Activated naive CD8-positive, alpha-beta T cell treated with anti-CD3 and anti-CD28 coated beads for 36 hours (primary cell): Measurements from ENCODE around the gene SLC44A4. TPM values are rescaled to one million over a fixed set of nuclear protein-coding genes. Genes with fewer than 3 reads are reported as not detected.
"Not testable (repeated sequence)": the region's sequence is repeated elsewhere in the genome, so short reads cannot be mapped to it uniquely, and the experiment has no call there.

Source experiments
- DNase-seq: peaks from one replicate; pipeline ENCODE4 v3.0.0; 2021
- H3K27ac Mint-ChIP-seq: one replicate; pipeline ENCODE4 v1.8.0; 2022; ENCODE audit warnings: mild to moderate bottlenecking, moderate library complexity, mixed read lengths
- H3K27me3 Mint-ChIP-seq: one replicate; pipeline ENCODE4 v1.8.0; 2022; ENCODE audit warnings: mild to moderate bottlenecking, mixed read lengths
- H3K36me3 Mint-ChIP-seq: one replicate; pipeline ENCODE4 v1.8.0; 2021; ENCODE audit warnings: mild to moderate bottlenecking, mixed read lengths
- H3K4me1 Mint-ChIP-seq: one replicate; pipeline ENCODE4 v1.8.0; 2021; ENCODE audit warnings: mixed read lengths
- H3K4me3 Mint-ChIP-seq: one replicate; pipeline ENCODE4 v1.8.0; 2022; ENCODE audit warnings: mild to moderate bottlenecking, moderate library complexity, mixed read lengths
- H3K9me3 Mint-ChIP-seq: one replicate; pipeline ENCODE4 v1.8.0; 2022; ENCODE audit warnings: mixed read lengths
- total RNA-seq, 2 experiments: library from RNA; stranded (reverse); gene quantifications; one replicate each; pipeline ENCODE4 v1.2.3, GENCODE V29; 2021

The SLC44A4 gene
- total RNA-seq, 2 experiments from 2014 or later, result 0.30 TPM; not detected in 1

GRCh38 chr6:31861919-31862343, 16.9 kb downstream of the SLC44A4 start:
- H3K36me3 Mint-ChIP-seq, result peaks cover 7% of the 10 kb centered on the region
- no peaks in the 10 kb centered on the region for H3K27me3 Mint-ChIP-seq
- no peak for DNase-seq

GRCh38 chr6:31861150-31861549, 17.6 kb downstream of the SLC44A4 start:
- Mint-ChIP-seq H3K27ac (no peak overlapping the region), H3K36me3 (peaks cover 7% of the 10 kb centered on the region), H3K9me3 (no peaks in the 10 kb centered on the region), H3K27me3 (no peaks in the 10 kb centered on the region), H3K4me3 (peak overlapping the region; percentile 7), H3K4me1 (peaks cover 22% of the 10 kb centered on the region)
- no peak for DNase-seq

More at GRCh38 chr6:31861919-31862343, 16.9 kb downstream of the SLC44A4 start:
- H3K4me1 Mint-ChIP-seq, result peaks cover 22% of the 10 kb centered on the region
- H3K9me3 Mint-ChIP-seq, result no peaks in the 10 kb centered on the region
- peak overlapping the region; percentile 93 for H3K27ac Mint-ChIP-seq
- peak overlapping the region; percentile 92 for H3K4me3 Mint-ChIP-seq

- no peak for DNase-seq
- H3K27ac Mint-ChIP-seq, result no peak overlapping the region
- no peak overlapping the region for H3K4me3 Mint-ChIP-seq
- peaks cover 7% of the 10 kb centered on the region for H3K36me3 Mint-ChIP-seq
- peaks cover 22% of the 10 kb centered on the region for H3K4me1 Mint-ChIP-seq
- no peaks in the 10 kb centered on the region for H3K9me3 Mint-ChIP-seq
- H3K27me3 Mint-ChIP-seq, result no peaks in the 10 kb centered on the region
Measured at GRCh38 chr6:31860349-31860748, 18.4 kb downstream of the SLC44A4 start.

GRCh38 chr6:31859923-31860322, 18.9 kb downstream of the SLC44A4 start:
- no peaks in the 10 kb centered on the region for H3K27me3 Mint-ChIP-seq
- H3K4me3 Mint-ChIP-seq, result no peak overlapping the region
- peaks cover 20% of the 10 kb centered on the region for H3K4me1 Mint-ChIP-seq
- no peaks in the 10 kb centered on the region for H3K9me3 Mint-ChIP-seq
- H3K36me3 Mint-ChIP-seq, result peaks cover 7% of the 10 kb centered on the region
- no peak overlapping the region for H3K27ac Mint-ChIP-seq
- DNase-seq, result no peak

- no peak overlapping the region for H3K27ac Mint-ChIP-seq
- H3K27me3 Mint-ChIP-seq, result no peaks in the 10 kb centered on the region
- H3K9me3 Mint-ChIP-seq, result no peaks in the 10 kb centered on the region
- DNase-seq, result no peak
- H3K4me3 Mint-ChIP-seq, result no peak overlapping the region
- H3K4me1 Mint-ChIP-seq, result peaks cover 15% of the 10 kb centered on the region
- H3K36me3 Mint-ChIP-seq, result peaks cover 7% of the 10 kb centered on the region
Measured at GRCh38 chr6:31858707-31859106, 20.1 kb downstream of the SLC44A4 start.

GRCh38 chr6:31857774-31858173, 21.0 kb downstream of the SLC44A4 start:
- H3K36me3 Mint-ChIP-seq, H3K9me3 Mint-ChIP-seq, H3K4me3 Mint-ChIP-seq, H3K27ac Mint-ChIP-seq, DNase-seq, H3K4me1 Mint-ChIP-seq, H3K27me3 Mint-ChIP-seq: not testable (repeated sequence)

GRCh38 chr6:31851980-31852718, 26.6 kb downstream of the SLC44A4 start:
- not testable (repeated sequence) for H3K4me1 Mint-ChIP-seq, H3K27me3 Mint-ChIP-seq, H3K27ac Mint-ChIP-seq, H3K9me3 Mint-ChIP-seq, DNase-seq, H3K36me3 Mint-ChIP-seq, H3K4me3 Mint-ChIP-seq

GRCh38 chr6:31851485-31851832, 27.3 kb downstream of the SLC44A4 start:
- DNase-seq, result no peak
- Mint-ChIP-seq H3K36me3 (peaks cover 7% of the 10 kb centered on the region), H3K4me1 (no peaks in the 10 kb centered on the region), H3K27me3 (no peaks in the 10 kb centered on the region), H3K9me3 (no peaks in the 10 kb centered on the region), H3K27ac (no peak overlapping the region), H3K4me3 (no peak overlapping the region)

GRCh38 chr6:31850765-31851484, 27.9 kb downstream of the SLC44A4 start:
- H3K27ac Mint-ChIP-seq, result no peak overlapping the region
- no peaks in the 10 kb centered on the region for H3K4me1 Mint-ChIP-seq
- H3K4me3 Mint-ChIP-seq, result no peak overlapping the region
- no peak for DNase-seq
- no peaks in the 10 kb centered on the region for H3K27me3 Mint-ChIP-seq
- H3K36me3 Mint-ChIP-seq, result peaks cover 7% of the 10 kb centered on the region
- no peaks in the 10 kb centered on the region for H3K9me3 Mint-ChIP-seq

GRCh38 chr6:31847276-31847978, 31.4 kb downstream of the SLC44A4 start:
- H3K4me3 Mint-ChIP-seq, result no peak overlapping the region
- peaks cover 11% of the 10 kb centered on the region for H3K36me3 Mint-ChIP-seq
- no peak overlapping the region for H3K27ac Mint-ChIP-seq
- no peaks in the 10 kb centered on the region for H3K4me1 Mint-ChIP-seq
- no peaks in the 10 kb centered on the region for H3K9me3 Mint-ChIP-seq
- no peak for DNase-seq
- no peaks in the 10 kb centered on the region for H3K27me3 Mint-ChIP-seq

GRCh38 chr6:31844507-31844906, 34.3 kb downstream of the SLC44A4 start:
- no peaks in the 10 kb centered on the region for H3K27me3 Mint-ChIP-seq
- no peak overlapping the region for H3K4me3 Mint-ChIP-seq
- peaks cover 31% of the 10 kb centered on the region for H3K36me3 Mint-ChIP-seq
- H3K4me1 Mint-ChIP-seq, result peaks cover 4% of the 10 kb centered on the region
- no peak for DNase-seq
- no peak overlapping the region for H3K27ac Mint-ChIP-seq
- no peaks in the 10 kb centered on the region for H3K9me3 Mint-ChIP-seq

- no peak for DNase-seq
- peak overlapping the region; percentile 34 for H3K4me3 Mint-ChIP-seq
- no peaks in the 10 kb centered on the region for H3K27me3 Mint-ChIP-seq
- H3K36me3 Mint-ChIP-seq, result peaks cover 56% of the 10 kb centered on the region
- no peak overlapping the region for H3K27ac Mint-ChIP-seq
- peaks cover 20% of the 10 kb centered on the region for H3K4me1 Mint-ChIP-seq
- no peaks in the 10 kb centered on the region for H3K9me3 Mint-ChIP-seq
Measured at GRCh38 chr6:31842053-31842452, 36.7 kb downstream of the SLC44A4 start.

- Mint-ChIP-seq H3K36me3 (peaks cover 75% of the 10 kb centered on the region), H3K27ac (peak overlapping the region; percentile 95), H3K27me3 (peaks cover 13% of the 10 kb centered on the region), H3K4me1 (peaks cover 24% of the 10 kb centered on the region), H3K4me3 (peak overlapping the region; percentile 32)
- H3K9me3 Mint-ChIP-seq, DNase-seq: not testable (repeated sequence)
Measured at GRCh38 chr6:31839779-31840126, 39.0 kb downstream of the SLC44A4 start.

- H3K27ac Mint-ChIP-seq, result peak overlapping the region; percentile 95
- peaks cover 27% of the 10 kb centered on the region for H3K4me1 Mint-ChIP-seq
Measured at GRCh38 chr6:31838968-31839367, 39.8 kb downstream of the SLC44A4 start.

GRCh38 chr6:31838114-31838553, 40.7 kb downstream of the SLC44A4 start:
- H3K9me3 Mint-ChIP-seq, DNase-seq: not testable (repeated sequence)
- peak overlapping the region; percentile 95 for H3K27ac Mint-ChIP-seq
- peak overlapping the region; percentile 98 for H3K4me3 Mint-ChIP-seq
- H3K4me1 Mint-ChIP-seq, result peaks cover 29% of the 10 kb centered on the region
- peaks cover 13% of the 10 kb centered on the region for H3K27me3 Mint-ChIP-seq
- H3K36me3 Mint-ChIP-seq, result peaks cover 74% of the 10 kb centered on the region

More at GRCh38 chr6:31838968-31839367, 39.8 kb downstream of the SLC44A4 start:
- Mint-ChIP-seq H3K36me3 (peaks cover 76% of the 10 kb centered on the region), H3K4me3 (peak overlapping the region; percentile 98), H3K27me3 (peaks cover 13% of the 10 kb centered on the region), H3K9me3 (no peaks in the 10 kb centered on the region)
- no peak for DNase-seq
